SK-N-SH (cell line): Measurements from ENCODE around the gene ERC1. TPM values are rescaled to one million over a fixed set of nuclear protein-coding genes. Genes with fewer than 3 reads are reported as not detected.

Source experiments
- CTCF ChIA-PET: fragments of 300-600, 350-600 bp; formaldehyde crosslinking; extraction: SDS; loops from one replicate; lab custom pipeline; 2021; lab: Yijun Ruan, JAX
- POLR2A ChIA-PET: fragments of 350-600 bp; sonication (Branson Sonifier 250); formaldehyde crosslinking; extraction: SDS; loops from one replicate; lab custom pipeline; 2020; ENCODE audit warnings: antibody characterized with exemption, inconsistent platforms; lab: Yijun Ruan, JAX
- DNase-seq: peaks from one replicate; pipeline ENCODE4 v3.0.0; 2012
- H2AFZ ChIP-seq: fragments of 200-600 bp; sonication (generic); 2 replicates; pipeline ENCODE4 v1.8.1; 2016; ENCODE audit warnings: antibody characterized with exemption, mild to moderate bottlenecking, low read depth
- H3F3A ChIP-seq: fragments of 200-600 bp; sonication (generic); replicated peaks from 2 replicates; pipeline ENCODE3; 2016; ENCODE audit warnings: antibody characterized with exemption, mild to moderate bottlenecking; ENCODE audit not compliant: insufficient read depth
- H3K27ac ChIP-seq, 2 experiments: fragments of 200-500 bp in 1 of 2; fragments of 200-600 bp in 1 of 2; sonication (Bioruptor generic) in 1 of 2; sonication (generic), shearing (Covaris generic) in 1 of 2; 2 replicates each; pipeline versions ENCODE4 v1.5.1 to v1.6.1; 2014 to 2016; ENCODE audit warnings: low read depth in 2 of 2, inconsistent platforms in 1 of 2, low read length in 1 of 2, mild to moderate bottlenecking in 1 of 2, mixed read lengths in 1 of 2
- H3K27me3 ChIP-seq: fragments of 200-600 bp; sonication (generic), shearing (Covaris generic); 2 replicates; pipeline ENCODE4 v1.6.1; 2016; ENCODE audit warnings: mixed run types; ENCODE audit not compliant: insufficient read depth
- H3K36me3 ChIP-seq, 2 experiments: fragments of 200-500 bp in 1 of 2; fragments of 200-600 bp in 1 of 2; sonication (Bioruptor generic) in 1 of 2; sonication (generic) in 1 of 2; replicated peaks in 1 of 2; 2 replicates each; pipeline versions ENCODE3 to v1.5.1; 2014 to 2016; ENCODE audit warnings: low read length in 1 of 2, mild to moderate bottlenecking in 1 of 2; ENCODE audit not compliant: insufficient read depth in 2 of 2, control insufficient read depth in 1 of 2
- H3K4me1 ChIP-seq, 2 experiments: fragments of 200-500 bp in 1 of 2; fragments of 200-600 bp in 1 of 2; sonication (Bioruptor generic) in 1 of 2; sonication (generic), shearing (Covaris generic) in 1 of 2; 2 replicates each; pipeline versions ENCODE4 v1.5.1 to v1.6.1; 2014 to 2016; ENCODE audit warnings: low read depth in 1 of 2, low read length in 1 of 2, mixed run types in 1 of 2; ENCODE audit not compliant: insufficient read depth in 2 of 2, control insufficient read depth in 1 of 2
- H3K4me2 ChIP-seq: fragments of 200-600 bp; sonication (generic), shearing (Covaris generic); 2 replicates; pipeline ENCODE4 v1.6.1; 2017; ENCODE audit warnings: mixed run types
- H3K4me3 ChIP-seq, 2 experiments: fragments of 200-500 bp in 1 of 2; fragments of 200-600 bp in 1 of 2; sonication (Bioruptor generic) in 1 of 2; sonication (generic), shearing (Covaris generic) in 1 of 2; 2 replicates each; pipeline versions ENCODE4 v1.5.1 to v1.8.1; 2014 to 2016; ENCODE audit warnings: low read depth in 2 of 2, inconsistent platforms in 1 of 2, low read length in 1 of 2, mild to moderate bottlenecking in 1 of 2, mixed read lengths in 1 of 2, moderate library complexity in 1 of 2
- H3K79me2 ChIP-seq: fragments of 200-600 bp; sonication (generic); 2 replicates; pipeline ENCODE4 v1.8.1; 2017; ENCODE audit warnings: mild to moderate bottlenecking; ENCODE audit not compliant: insufficient read depth
- H3K9ac ChIP-seq: fragments of 200-600 bp; sonication (generic); 2 replicates; pipeline ENCODE4 v1.6.1; 2017; ENCODE audit warnings: mixed run types
- H3K9me2 ChIP-seq: fragments of 200-600 bp; sonication (generic); 2 replicates; pipeline ENCODE4 v1.6.1; 2017; ENCODE audit warnings: mixed run types
- H3K9me3 ChIP-seq: fragments of 200-600 bp; sonication (generic); 2 replicates; pipeline ENCODE4 v1.6.1; 2017; ENCODE audit warnings: mixed run types, mild to moderate bottlenecking, moderate library complexity
- H4K20me1 ChIP-seq: fragments of 200-600 bp; sonication (generic); 2 replicates; pipeline ENCODE4 v1.6.1; 2017; ENCODE audit warnings: mild to moderate bottlenecking, mixed run types; ENCODE audit not compliant: insufficient read depth
- CHD2 ChIP-seq: fragments of 150-350 bp; IDR thresholded peaks from 2 replicates; pipeline ENCODE4 v1.6.1; 2018; ENCODE audit warnings: low read length; ENCODE audit not compliant: partially characterized antibody
- EP300 ChIP-seq, 2 experiments: IDR thresholded peaks; 2 replicates each; pipeline versions ENCODE4 v1.4.0 to v1.6.1; 2012; ENCODE audit warnings: borderline replicate concordance in 1 of 2, low read depth in 1 of 2, low read length in 1 of 2
- EZH2phosphoT487 ChIP-seq: fragments of 200-600 bp; sonication (generic); IDR thresholded peaks from 2 replicates; pipeline ENCODE4 v1.6.1; 2017; ENCODE audit warnings: low read depth, mixed run types, mild to moderate bottlenecking, antibody characterized with exemption, moderate library complexity, borderline replicate concordance
- GABPA ChIP-seq: IDR thresholded peaks from 2 replicates; pipeline ENCODE4 v1.4.0; 2012; ENCODE audit warnings: low read depth, mild to moderate bottlenecking
- IRF3 ChIP-seq: fragments of 150-350 bp; IDR thresholded peaks from 2 replicates; pipeline ENCODE4 v1.6.1; 2016; ENCODE audit warnings: mild to moderate bottlenecking, low read depth, low read length
- PBX3 ChIP-seq: IDR thresholded peaks from 2 replicates; pipeline ENCODE4; 2012
- POLR2AphosphoS5 ChIP-seq: IDR thresholded peaks from 2 replicates; pipeline ENCODE4 v1.6.1; 2012; ENCODE audit warnings: low read depth, low read length
- RAD21 ChIP-seq: IDR thresholded peaks from 2 replicates; pipeline ENCODE4 v1.6.1; 2012; ENCODE audit warnings: mild to moderate bottlenecking, low read length
- TCF12 ChIP-seq: IDR thresholded peaks from 2 replicates; pipeline ENCODE4 v1.4.0; 2012
- USF2 ChIP-seq: fragments of 150-350 bp; IDR thresholded peaks from 2 replicates; pipeline ENCODE4 v1.6.1; 2017; ENCODE audit warnings: antibody characterized with exemption, low read length, low read depth, borderline replicate concordance
- YY1 ChIP-seq: IDR thresholded peaks from 2 replicates; pipeline ENCODE4 v1.4.0; 2012; ENCODE audit warnings: low read depth, mild to moderate bottlenecking
- ZBTB33 ChIP-seq: IDR thresholded peaks from 2 replicates; pipeline ENCODE4 v1.4.0; 2012; ENCODE audit warnings: low read depth, borderline replicate concordance
- WGBS: methylation state at CpG from one replicate; pipeline ENCODE4 v1.1.6; 2017; ENCODE audit warnings: low lambda C conversion rate; 5-methylcytosine and 5-hydroxymethylcytosine counted together
- polyA plus RNA-seq, 3 experiments: library from polyadenylated mRNA; depleted of rRNA; stranded (reverse); fragments of >200 nt; gene quantifications; 2 replicates each; pipeline ENCODE4 v1.2.3, GENCODE V29; 2012

The ERC1 gene
- polyA plus RNA-seq, 1 of the 3 experiments (the other 2 are of a cell fraction), result 7.5 TPM

- CTCF ChIA-PET, result interaction anchor here (1.2 to 4.8 kb wide), 3 partner anchors 9 to 456 kb away, joined by 3 to 35 read pairs (median 5); no protein-coding TSS in a partner anchor
- Histone ChIP-seq H3F3A (peaks cover 9% of the 10 kb centered on the region), H3K27me3 (no peaks in the 10 kb centered on the region), H3K9me2 (no peaks in the 10 kb centered on the region), H3K27ac (no peak overlapping the region), H3K79me2 (peaks cover 5% of the 10 kb centered on the region; the same call in 1 of the 2 replicates), H3K36me3 (peaks cover 0 to 7% of the 10 kb centered on the region in 2 experiments), H3K9me3 (no peaks in the 10 kb centered on the region), H3K4me2 (no peak overlapping the region), H3K4me3 (no peak overlapping the region), H3K9ac (no peak overlapping the region), H3K4me1 (peaks cover 4 to 10% of the 10 kb centered on the region in 2 experiments; a peak in 2 of 4 replicates), H2AFZ (no peak overlapping the region), H4K20me1 (no peaks in the 10 kb centered on the region)
- WGBS, result 96% methylated on average over 1 of the region's 1 CpG
- TF ChIP-seq CHD2, result no peak
- no peak for TF ChIP-seq EZH2phosphoT487
- TF ChIP-seq POLR2AphosphoS5, result no peak
- TF ChIP-seq TCF12, result no peak
- TF ChIP-seq USF2, result no peak
- TF ChIP-seq PBX3, result no peak
- no peak for TF ChIP-seq ZBTB33
- no peak for TF ChIP-seq EP300 (IDR thresholded peaks at IDR 0.05; ENCODE audit: borderline replicate concordance in 1 of 2, low read depth in 1 of 2, low read length in 1 of 2)
- no peak for TF ChIP-seq RAD21
- TF ChIP-seq YY1, result no peak
- no peak for TF ChIP-seq IRF3
- no peak for TF ChIP-seq GABPA
- POLR2A ChIA-PET, result no interaction called here
- DNase-seq, result no peak
These were observed 136.0 kb downstream of the ERC1 start for GRCh38 chr12:1127021-1127420.
